Measurements from ENCODE around the gene IL11RA.

The IL11RA gene

GRCh38 chr9:34686732-34687131 is 34.7 kb downstream of the IL11RA start:
- Histone ChIP-seq H3K27me3 (ENCODE audit: insufficient read depth, low read length) (no peaks in the 10 kb centered on the region), H3K4me3 (ENCODE audit: low read depth, low read length, poor library complexity, severe bottlenecking) (no peak overlapping the region), H3K9me2 (ENCODE audit: low read depth, low read length) (no peaks in the 10 kb centered on the region), H3K4me2 (ENCODE audit: low read length) (no peak overlapping the region), H3K4me1 (ENCODE audit: insufficient read depth, low read length, severe bottlenecking) (no peaks in the 10 kb centered on the region), H3K27ac (ENCODE audit: low read depth, low read length, poor library complexity, severe bottlenecking) (no peak overlapping the region), H3K9me3 (ENCODE audit: low read length) (no peaks in the 10 kb centered on the region), H3K9ac (ENCODE audit: low read length) (no peak overlapping the region), H3K79me2 (ENCODE audit: insufficient read depth, low read length) (no peaks in the 10 kb centered on the region), H3F3A (ENCODE audit: insufficient read depth, low read length) (no peaks in the 10 kb centered on the region), H4K20me1 (ENCODE audit: insufficient read depth, low read length) (no peaks in the 10 kb centered on the region), H2AFZ (ENCODE audit: low read length) (no peak overlapping the region), H3K36me3 (ENCODE audit: insufficient read depth, low read length) (no peaks in the 10 kb centered on the region)
- TF ChIP-seq EZH2 (IDR thresholded peaks at IDR 0.05; ENCODE audit: borderline replicate concordance, low read length) (no peak), CTCF (IDR thresholded peaks at IDR 0.05; ENCODE audit: low read length) (no peak)

- Histone ChIP-seq H3K4me3 (ENCODE audit: low read depth, low read length, poor library complexity, severe bottlenecking) (no peak overlapping the region), H3K4me2 (ENCODE audit: low read length) (no peak overlapping the region), H3K9me2 (ENCODE audit: low read depth, low read length) (no peaks in the 10 kb centered on the region), H3K36me3 (ENCODE audit: insufficient read depth, low read length) (no peaks in the 10 kb centered on the region), H3K4me1 (ENCODE audit: insufficient read depth, low read length, severe bottlenecking) (no peaks in the 10 kb centered on the region), H3K79me2 (ENCODE audit: insufficient read depth, low read length) (no peaks in the 10 kb centered on the region), H4K20me1 (ENCODE audit: insufficient read depth, low read length) (no peaks in the 10 kb centered on the region), H2AFZ (ENCODE audit: low read length) (no peak overlapping the region), H3K9me3 (ENCODE audit: low read length) (no peaks in the 10 kb centered on the region), H3F3A (ENCODE audit: insufficient read depth, low read length) (no peaks in the 10 kb centered on the region), H3K9ac (ENCODE audit: low read length) (no peak overlapping the region), H3K27me3 (ENCODE audit: insufficient read depth, low read length) (no peaks in the 10 kb centered on the region), H3K27ac (ENCODE audit: low read depth, low read length, poor library complexity, severe bottlenecking) (no peak overlapping the region)
- TF ChIP-seq CTCF (IDR thresholded peaks at IDR 0.05; ENCODE audit: low read length) = no peak
- TF ChIP-seq EZH2 (IDR thresholded peaks at IDR 0.05; ENCODE audit: borderline replicate concordance, low read length) = no peak
These were observed 35.5 kb downstream of the IL11RA start for GRCh38 chr9:34687276-34688030.

GRCh38 chr9:34688329-34689115 is 36.5 kb downstream of the IL11RA start:
- Histone ChIP-seq H3F3A (ENCODE audit: insufficient read depth, low read length) (no peaks in the 10 kb centered on the region), H3K9ac (ENCODE audit: low read length) (no peak overlapping the region), H3K27me3 (ENCODE audit: insufficient read depth, low read length) (no peaks in the 10 kb centered on the region), H2AFZ (ENCODE audit: low read length) (no peak overlapping the region), H3K4me3 (ENCODE audit: low read depth, low read length, poor library complexity, severe bottlenecking) (no peak overlapping the region), H4K20me1 (ENCODE audit: insufficient read depth, low read length) (no peaks in the 10 kb centered on the region), H3K9me2 (ENCODE audit: low read depth, low read length) (no peaks in the 10 kb centered on the region), H3K79me2 (ENCODE audit: insufficient read depth, low read length) (no peaks in the 10 kb centered on the region), H3K27ac (ENCODE audit: low read depth, low read length, poor library complexity, severe bottlenecking) (no peak overlapping the region), H3K4me2 (ENCODE audit: low read length) (no peak overlapping the region), H3K9me3 (ENCODE audit: low read length) (no peaks in the 10 kb centered on the region), H3K36me3 (ENCODE audit: insufficient read depth, low read length) (no peaks in the 10 kb centered on the region), H3K4me1 (ENCODE audit: insufficient read depth, low read length, severe bottlenecking) (no peaks in the 10 kb centered on the region)
- TF ChIP-seq CTCF (IDR thresholded peaks at IDR 0.05; ENCODE audit: low read length) (no peak), EZH2 (IDR thresholded peaks at IDR 0.05; ENCODE audit: borderline replicate concordance, low read length) (no peak)

All from OCI-LY1 (cell line).